HG02840 (cell line): ENCODE measurements around the gene LAMP1.
"Not testable (repeated sequence)": the region's sequence is repeated elsewhere in the genome, so short reads cannot be mapped to it uniquely, and the experiment has no call there.

Experiments
- ATAC-seq: cut with Tn5 transposase; IDR thresholded peaks from one replicate; pipeline ENCODE4 v1.9.1; 2021; ENCODE audit warnings: mild to moderate bottlenecking, moderate library complexity, moderate number of reproducible peaks; ENCODE audit not compliant: unreplicated experiment, low FRiP score

The LAMP1 gene

DNA sequence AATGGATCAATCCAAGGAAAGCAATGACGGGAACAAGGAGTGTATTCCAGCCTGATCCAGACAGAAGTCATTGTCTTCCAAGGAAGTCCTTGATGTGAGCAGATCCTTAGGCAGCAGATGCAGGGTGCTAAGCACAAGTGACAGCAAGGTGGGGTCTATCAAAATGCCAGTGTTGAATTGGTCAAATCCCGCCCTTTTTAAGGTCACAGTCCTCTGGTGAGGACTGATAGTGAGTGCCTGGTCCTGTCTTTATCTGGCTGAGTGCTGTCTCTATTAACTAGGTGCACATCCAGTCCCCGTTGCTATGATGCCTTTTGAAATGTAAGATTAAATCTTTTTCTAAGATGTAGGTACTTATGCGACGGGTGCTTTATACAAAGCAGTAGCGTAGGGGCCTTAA is 1.3 kb upstream of the LAMP1 start:
- no peak for ATAC-seq

GRCh38 chr13:113297370-113298042 is 467 bp downstream of the LAMP1 start:
- peak; percentile 31 for ATAC-seq

- ATAC-seq, result no peak
Observed at GRCh38 chr13:113298043-113298945, 1.3 kb downstream of the LAMP1 start.

DNA sequence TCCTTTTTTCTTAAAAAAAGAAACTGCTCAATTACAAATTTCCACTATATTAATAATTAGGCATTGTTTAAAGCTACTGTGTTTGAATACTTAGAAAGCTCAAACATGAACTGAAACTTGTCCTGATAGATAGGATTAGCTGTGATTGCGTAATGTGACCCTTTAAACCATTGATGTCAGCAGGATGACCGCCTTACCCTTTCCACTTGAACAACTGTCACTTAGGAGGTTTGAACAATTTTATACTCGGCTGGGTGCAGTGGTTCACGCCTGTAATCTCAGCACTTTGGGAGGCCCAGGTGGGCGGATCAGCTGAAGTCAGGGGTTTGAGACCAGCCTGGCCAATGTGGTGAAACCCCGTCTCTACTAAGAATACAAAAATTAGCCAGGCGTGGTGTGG is 2.9 kb downstream of the LAMP1 start:
- no peak for ATAC-seq

- ATAC-seq, result no peak
Observed at GRCh38 chr13:113302986-113303385, 5.9 kb downstream of the LAMP1 start.

- no peak for ATAC-seq
Observed at GRCh38 chr13:113304121-113304520, 7.1 kb downstream of the LAMP1 start.

DNA sequence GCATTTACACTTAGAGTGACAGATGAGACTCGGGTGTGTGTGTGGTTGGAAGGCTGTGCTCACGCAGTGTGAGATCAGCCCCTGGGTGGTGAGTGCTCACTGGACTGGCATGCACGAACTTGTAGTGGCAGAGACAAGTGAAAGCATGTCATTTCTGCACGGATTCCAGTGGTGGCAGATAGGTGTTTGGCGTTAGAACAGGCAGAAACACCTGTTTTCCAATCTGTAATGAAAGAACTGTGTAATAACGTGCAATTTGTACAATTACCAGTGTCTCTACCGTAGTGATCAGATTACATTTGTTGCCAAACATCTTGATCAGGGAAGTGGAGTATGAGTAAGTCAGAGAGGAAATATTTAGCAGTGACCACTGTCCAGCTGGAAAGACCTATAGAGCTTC is 8.2 kb downstream of the LAMP1 start:
- no peak for ATAC-seq

GRCh38 chr13:113307491-113307890 is 10.5 kb downstream of the LAMP1 start:
- no peak for ATAC-seq

GRCh38 chr13:113309473-113309872 is 12.4 kb downstream of the LAMP1 start:
- ATAC-seq, result no peak

GRCh38 chr13:113314112-113314511 is 17.1 kb downstream of the LAMP1 start:
- not testable (repeated sequence) for ATAC-seq

DNA sequence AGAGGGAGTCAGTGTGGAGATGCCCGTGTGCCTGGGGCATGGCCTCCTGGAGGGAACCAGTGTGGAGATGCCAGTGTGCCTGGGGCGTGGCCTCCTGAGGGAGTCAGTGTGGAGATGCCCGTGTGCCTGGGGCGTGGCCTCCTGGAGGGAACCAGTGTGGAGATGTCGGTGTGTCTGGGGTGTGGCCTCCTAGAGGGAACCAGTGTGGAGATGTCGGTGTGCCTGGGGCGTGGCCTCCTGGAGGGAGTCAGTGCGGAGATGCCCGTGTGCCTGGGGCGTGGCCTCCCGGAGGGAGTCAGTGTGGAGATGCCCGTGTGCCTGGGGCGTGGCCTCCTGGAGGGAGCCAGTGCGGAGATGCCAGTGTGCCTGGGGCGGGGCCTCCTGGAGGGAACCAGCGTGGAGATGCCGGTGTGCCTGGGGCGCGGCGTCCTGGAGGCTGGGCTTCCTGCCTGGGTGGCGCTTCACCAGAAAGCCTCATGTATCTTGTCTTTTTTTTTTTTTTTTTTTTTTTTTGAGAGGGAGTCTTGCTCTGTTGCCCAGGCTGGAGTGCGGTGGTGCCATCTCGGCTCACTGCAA is 17.9 kb downstream of the LAMP1 start:
- ATAC-seq, result not testable (repeated sequence)

- ATAC-seq, result no peak
Observed at GRCh38 chr13:113315992-113316391, 19.0 kb downstream of the LAMP1 start.

GRCh38 chr13:113317031-113317430 is 20.0 kb downstream of the LAMP1 start:
- ATAC-seq, result no peak

DNA sequence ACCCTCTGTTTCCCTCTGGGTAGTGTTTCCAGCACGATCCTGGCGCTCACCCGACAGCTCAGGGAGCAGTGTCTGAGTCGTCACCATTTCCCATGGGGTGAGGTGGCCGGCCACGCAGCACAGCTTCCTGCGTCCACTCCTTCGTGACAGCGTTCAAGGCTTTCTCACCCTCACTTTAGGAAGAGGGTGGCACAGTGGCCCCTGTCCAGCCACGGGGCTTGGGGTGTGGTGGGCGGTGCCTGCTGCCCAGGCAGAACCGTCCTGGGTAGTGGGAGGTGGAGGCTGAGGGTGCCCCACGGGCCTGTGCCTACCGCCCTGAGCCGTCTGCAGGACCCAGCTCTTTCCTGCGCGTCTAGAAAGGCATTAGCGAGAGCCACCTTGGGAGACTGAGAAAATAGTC is 21.9 kb downstream of the LAMP1 start:
- no peak for ATAC-seq

DNA sequence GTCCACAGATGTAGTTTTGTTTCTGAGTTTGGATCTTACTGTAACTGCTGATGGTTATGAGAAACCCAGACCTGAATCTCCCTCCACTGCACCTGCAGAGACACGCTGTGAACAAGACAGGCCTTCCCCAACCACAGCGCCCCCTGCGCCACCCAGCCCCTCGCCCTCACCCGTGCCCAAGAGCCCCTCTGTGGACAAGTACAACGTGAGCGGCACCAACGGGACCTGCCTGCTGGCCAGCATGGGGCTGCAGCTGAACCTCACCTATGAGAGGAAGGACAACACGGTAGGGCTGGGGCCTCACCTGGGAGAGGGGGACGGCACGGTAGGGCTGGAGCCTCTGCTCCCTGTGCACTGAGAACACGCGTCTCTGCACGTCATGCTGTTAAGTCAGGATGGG is 22.3 kb downstream of the LAMP1 start:
- ATAC-seq, result no peak

DNA sequence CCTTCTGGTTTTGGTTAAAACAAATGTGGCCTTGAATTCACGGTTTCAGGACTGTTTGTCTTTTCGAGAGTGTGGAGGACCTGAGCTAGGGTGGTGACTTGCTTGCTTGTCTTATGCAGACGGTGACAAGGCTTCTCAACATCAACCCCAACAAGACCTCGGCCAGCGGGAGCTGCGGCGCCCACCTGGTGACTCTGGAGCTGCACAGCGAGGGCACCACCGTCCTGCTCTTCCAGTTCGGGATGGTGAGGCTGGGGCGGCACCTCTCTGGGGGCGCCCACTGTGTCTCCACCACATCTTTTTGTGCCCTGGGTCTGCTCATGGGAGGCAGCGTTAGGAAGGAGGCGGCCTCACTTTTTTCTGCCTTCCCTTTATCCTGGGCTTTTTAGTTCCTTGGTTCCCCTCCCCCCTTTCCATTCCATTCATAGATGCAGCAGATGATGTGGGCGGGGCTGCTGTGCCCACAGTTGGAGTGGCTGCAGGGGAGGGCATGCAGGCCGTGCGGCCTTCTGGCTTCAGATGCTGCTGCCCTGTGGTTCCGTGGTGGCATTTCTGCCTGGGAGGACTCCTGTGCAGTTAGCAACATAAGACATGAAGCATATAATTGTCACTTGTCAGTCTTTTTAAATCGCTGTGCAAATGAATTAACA is 23.3 kb downstream of the LAMP1 start:
- no peak for ATAC-seq

GRCh38 chr13:113321546-113321945 is 24.5 kb downstream of the LAMP1 start:
- no peak for ATAC-seq

GRCh38 chr13:113322043-113322461 is 25.0 kb downstream of the LAMP1 start:
- ATAC-seq, result no peak

- ATAC-seq, result no peak
Observed at GRCh38 chr13:113322890-113323651, 26.0 kb downstream of the LAMP1 start.

DNA sequence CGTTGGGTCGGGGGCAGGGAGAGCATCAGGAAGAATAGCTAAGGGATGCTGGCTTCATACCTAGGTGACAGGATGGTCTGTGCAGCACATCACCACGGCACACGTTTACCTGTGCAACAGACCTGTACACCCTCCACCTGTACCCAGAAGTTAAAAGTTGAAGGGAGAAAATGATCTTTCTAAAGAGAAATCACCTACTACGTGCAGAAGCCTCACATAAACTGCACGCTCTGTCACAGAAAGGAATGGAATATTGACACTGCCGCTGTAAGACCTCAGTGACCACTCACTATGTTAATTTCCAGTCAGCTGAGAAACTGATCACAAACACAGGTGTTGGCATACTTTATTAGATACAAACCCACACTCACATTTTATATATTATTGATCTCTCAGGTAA is 26.8 kb downstream of the LAMP1 start:
- ATAC-seq, result no peak
